ENCODE data around the gene YPEL5. TPM values are rescaled to one million over a fixed set of nuclear protein-coding genes. Genes with fewer than 3 reads are reported as not detected.
"Not testable (repeated sequence)": the region's sequence is repeated elsewhere in the genome, so short reads cannot be mapped to it uniquely, and the experiment has no call there.

The YPEL5 gene
- total and polyA plus RNA-seq, 12 donors, result 35.5 to 88.8 (median 68.3) TPM

GRCh38 chr2:30139131-30139870, 7.5 kb upstream of the YPEL5 start:
- Histone ChIP-seq H3K4me1 (no peaks in the 10 kb centered on the region), H3K4me3 (no peak overlapping the region), H3K27me3 (peaks cover 0 to 11% (median 0%) of the 10 kb centered on the region in 7 donors), H3K9me3 (no peaks in the 10 kb centered on the region), H3K36me3 (no peaks in the 10 kb centered on the region), H3K27ac (no peak overlapping the region)
- intact Hi-C loops (cut with DNase I), result no loop called here
- WGBS, 2 donors, result 74 to 81% methylated on average over 6 of the region's 6 CpGs
- DNase-seq, result no peak
- no peak for TF ChIP-seq CTCF (IDR thresholded peaks at IDR 0.05)
- ATAC-seq, result no peak

- ATAC-seq (no peak), DNase-seq (no peak)
- no peak for TF ChIP-seq CTCF (IDR thresholded peaks at IDR 0.05)
- intact Hi-C loops (cut with DNase I), result loop anchor here in 1 of 10 donors (10.0 kb wide), 1 partner anchor 1094 kb away; the partner anchor contains the start of gene EHD3
- Histone ChIP-seq H3K27ac (no peak overlapping the region), H3K9me3 (no peaks in the 10 kb centered on the region), H3K4me3 (no peak overlapping the region), H3K27me3 (peaks cover 0 to 11% (median 0%) of the 10 kb centered on the region in 7 donors), H3K36me3 (no peaks in the 10 kb centered on the region), H3K4me1 (peaks cover 0 to 9% (median 0%) of the 10 kb centered on the region in 9 donors)
Observed at GRCh38 chr2:30141136-30141535, 5.7 kb upstream of the YPEL5 start.

GRCh38 chr2:30144260-30144659, 2.5 kb upstream of the YPEL5 start:
- WGBS, 2 donors, result 84 to 91% methylated on average over 1 of the region's 1 CpG
- Histone ChIP-seq H3K36me3 (peaks cover 0 to 10% (median 0%) of the 10 kb centered on the region in 9 donors), H3K27me3 (no peaks in the 10 kb centered on the region), H3K4me1 (peaks cover 5 to 25% (median 14%) of the 10 kb centered on the region in 9 donors), H3K27ac (no peak overlapping the region), H3K9me3 (no peaks in the 10 kb centered on the region), H3K4me3 (no peak overlapping the region)
- ATAC-seq (no peak), DNase-seq (no peak)
- intact Hi-C loops (cut with DNase I), result loop anchor here in 1 of 10 donors (10.0 kb wide), 1 partner anchor 1091 kb away; the partner anchor contains the start of gene EHD3
- TF ChIP-seq CTCF (IDR thresholded peaks at IDR 0.05), result no peak

- intact Hi-C loops (cut with DNase I), result loop anchor here in 1 of 10 donors (10.0 kb wide), 1 partner anchor 1090 kb away; the partner anchor contains the start of gene EHD3
- not testable (repeated sequence) for H3K4me3 ChIP-seq, H3K27me3 ChIP-seq, DNase-seq, ATAC-seq, H3K9me3 ChIP-seq, H3K27ac ChIP-seq
- WGBS, 2 donors, result 92 to 94% methylated on average over 3 of the region's 3 CpGs
- peaks cover 0 to 17% (median 0%) of the 10 kb centered on the region in 9 donors for H3K36me3 ChIP-seq
- peaks cover 10 to 31% (median 21%) of the 10 kb centered on the region in 9 donors for H3K4me1 ChIP-seq
Observed at GRCh38 chr2:30144951-30145350, 1.9 kb upstream of the YPEL5 start.

Measured in heart right ventricle (tissue), 16 donors.